ENCODE data around the gene MICAL2. TPM values are rescaled to one million over a fixed set of nuclear protein-coding genes. Genes with fewer than 3 reads are reported as not detected.

MICAL2 gene
- total and polyA plus RNA-seq, 2 donors (not counting 3 experiments of a cell fraction or from before 2014, with no cell fraction given): 67.6 to 200 TPM

DNA sequence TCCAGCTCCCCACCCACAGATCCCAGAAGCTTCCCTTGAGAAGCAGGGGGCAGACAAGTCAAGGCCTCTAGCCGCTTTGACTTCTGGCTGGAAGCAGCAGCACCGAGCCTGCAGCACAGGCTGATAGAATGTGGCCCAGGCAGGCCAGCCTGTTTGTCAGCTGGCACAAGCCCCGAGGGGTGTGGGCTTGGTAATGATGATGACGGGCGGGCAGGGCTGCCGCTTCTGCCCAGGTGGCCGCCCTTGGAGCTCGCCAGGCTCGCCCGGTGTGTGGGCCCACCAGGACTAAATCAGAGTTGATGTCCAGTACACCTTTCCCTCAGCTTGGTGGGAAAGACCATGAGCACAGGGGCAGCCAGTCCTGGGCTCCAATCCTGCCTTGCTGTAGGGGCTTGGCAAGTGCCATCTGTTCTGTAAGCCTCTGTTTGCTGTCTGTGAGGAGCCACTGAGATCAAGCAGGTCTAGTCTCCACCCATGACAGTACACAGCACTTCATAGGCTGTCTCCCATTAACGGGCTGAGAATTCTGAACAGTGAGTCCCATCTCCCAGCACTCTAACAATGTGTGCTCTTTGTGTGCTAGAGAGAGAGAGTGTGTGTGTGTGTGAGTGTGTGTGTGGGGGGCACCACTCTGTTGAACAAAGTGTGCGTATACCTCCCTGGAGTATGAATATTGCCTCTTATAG is 26.8 kb downstream of the MICAL2 start:
- intact Hi-C loops (cut with micrococcal nuclease): no loop called here
- CTCF ChIA-PET: interaction anchor here (0.8 kb wide), 1 partner anchor 20 kb away, joined by 3 read pairs; no protein-coding TSS in a partner anchor
- Histone ChIP-seq H3K79me2 (ENCODE audit: control insufficient read depth, insufficient read depth, low read length) (peaks cover 62% of the 10 kb centered on the region), H3K4me3 (replicated peaks in 1 of 3; ENCODE audit: insufficient read depth in 1 of 3, low read depth in 1 of 3, low read length in 3 of 3) (no peak overlapping the region), H3K27me3 (ENCODE audit: control insufficient read depth in 2 of 2, insufficient read depth in 2 of 2, low read length in 2 of 2) (no peaks in the 10 kb centered on the region), H3K36me3 (ENCODE audit: control insufficient read depth in 2 of 2, extremely low read depth in 1 of 2, insufficient read depth in 2 of 2, low read length in 2 of 2) (no peaks in the 10 kb centered on the region), H3K9ac (replicated peaks; ENCODE audit: extremely low read depth, insufficient read depth, low read length) (no peak overlapping the region), H3K4me2 (ENCODE audit: insufficient read depth, low read length) (no peak overlapping the region), H3K27ac (ENCODE audit: insufficient read depth, low read depth, low read length) (peak overlapping the region; percentile 61), H2AFZ (ENCODE audit: low read depth, low read length) (no peak overlapping the region), H3K4me1 (ENCODE audit: control insufficient read depth, extremely low read depth, insufficient read depth, low read length) (peaks cover 25% of the 10 kb centered on the region), H4K20me1 (replicated peaks; ENCODE audit: control insufficient read depth, extremely low read depth, insufficient read depth, low read length) (no peaks in the 10 kb centered on the region), H3K9me1 (replicated peaks; ENCODE audit: control insufficient read depth, extremely low read depth, insufficient read depth, low read length) (no peaks in the 10 kb centered on the region), H3K9me3 (replicated peaks; ENCODE audit: control insufficient read depth, insufficient read depth, low read length) (no peaks in the 10 kb centered on the region)
- POLR2A ChIA-PET: no interaction called here
- BruUV-seq (replicated peaks): no TSS peak
- dilution Hi-C loops (cut with MboI; ENCODE audit: extremely low pct_ligation_motif_present, low sequenced_read_pairs): no loop called here
- TF ChIP-seq POLR2AphosphoS5 (IDR thresholded peaks at IDR 0.05; ENCODE audit: insufficient read depth, low read depth, low read length) (peak; percentile 6), CTCF (IDR thresholded peaks at IDR 0.05; ENCODE audit: extremely low read depth in 1 of 2, insufficient read depth in 1 of 2, low read depth in 1 of 2, low read length in 2 of 2) (no peak)
- FAIRE-seq (peak; percentile 48), DNase-seq (ENCODE audit: low read depth, low spot score) (no peak)

GRCh38 chr11:12137938-12138731 is 27.7 kb downstream of the MICAL2 start:
- intact Hi-C loops (cut with micrococcal nuclease): loop anchor here (1.0 kb wide), 1 partner anchor 26 kb away; no protein-coding TSS in a partner anchor
- Histone ChIP-seq H2AFZ (ENCODE audit: low read depth, low read length) (no peak overlapping the region), H3K79me2 (ENCODE audit: control insufficient read depth, insufficient read depth, low read length) (peaks cover 63% of the 10 kb centered on the region), H3K4me1 (ENCODE audit: control insufficient read depth, extremely low read depth, insufficient read depth, low read length) (peaks cover 19% of the 10 kb centered on the region), H3K36me3 (ENCODE audit: control insufficient read depth in 2 of 2, extremely low read depth in 1 of 2, insufficient read depth in 2 of 2, low read length in 2 of 2) (no peaks in the 10 kb centered on the region), H3K4me3 (replicated peaks in 1 of 3; ENCODE audit: insufficient read depth in 1 of 3, low read depth in 1 of 3, low read length in 3 of 3) (no peak overlapping the region), H3K27me3 (ENCODE audit: control insufficient read depth in 2 of 2, insufficient read depth in 2 of 2, low read length in 2 of 2) (no peaks in the 10 kb centered on the region), H3K9me1 (replicated peaks; ENCODE audit: control insufficient read depth, extremely low read depth, insufficient read depth, low read length) (no peaks in the 10 kb centered on the region), H3K9me3 (replicated peaks; ENCODE audit: control insufficient read depth, insufficient read depth, low read length) (no peaks in the 10 kb centered on the region), H3K4me2 (ENCODE audit: insufficient read depth, low read length) (no peak overlapping the region), H3K27ac (ENCODE audit: insufficient read depth, low read depth, low read length) (peak overlapping the region; percentile 61), H4K20me1 (replicated peaks; ENCODE audit: control insufficient read depth, extremely low read depth, insufficient read depth, low read length) (no peaks in the 10 kb centered on the region), H3K9ac (replicated peaks; ENCODE audit: extremely low read depth, insufficient read depth, low read length) (peak overlapping the region; percentile 17)
- BruUV-seq (replicated peaks): no TSS peak
- dilution Hi-C loops (cut with MboI; ENCODE audit: extremely low pct_ligation_motif_present, low sequenced_read_pairs): no loop called here
- FAIRE-seq: peak; percentile 71
- ChIA-PET POLR2A (no interaction called here), CTCF (interaction anchor here (0.9 to 1.7 kb wide), 8 partner anchors 14 to 98 kb away, joined by 3 to 6 read pairs (median 4); no protein-coding TSS in a partner anchor)
- DNase-seq (ENCODE audit: low read depth, low spot score): peak; percentile 82
- TF ChIP-seq GATA2 (IDR thresholded peaks at IDR 0.05; ENCODE audit: insufficient read depth, insufficient read length, low read depth, low read length) (peak; percentile 46), JUN (IDR thresholded peaks at IDR 0.05; ENCODE audit: borderline replicate concordance, insufficient read depth, insufficient read length, low read depth) (peak; percentile 56)
- TF ChIP-seq, protein P1, sequence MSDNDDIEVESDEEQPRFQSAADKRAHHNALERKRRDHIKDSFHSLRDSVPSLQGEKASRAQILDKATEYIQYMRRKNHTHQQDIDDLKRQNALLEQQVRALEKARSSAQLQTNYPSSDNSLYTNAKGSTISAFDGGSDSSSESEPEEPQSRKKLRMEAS (IDR thresholded peaks at IDR 0.05; ENCODE audit: insufficient read depth, insufficient read length): no peak

All from endothelial cell of umbilical vein (primary cell).